GM18520 (cell line): ENCODE data around the gene SYNJ1.
"Not testable (repeated sequence)": the region's sequence is repeated elsewhere in the genome, so short reads cannot be mapped to it uniquely, and the experiment has no call there.

Experiments
- ATAC-seq: cut with Tn5 transposase; IDR thresholded peaks from one replicate; pipeline ENCODE4 v1.9.1; 2021; ENCODE audit not compliant: unreplicated experiment

The SYNJ1 gene

DNA sequence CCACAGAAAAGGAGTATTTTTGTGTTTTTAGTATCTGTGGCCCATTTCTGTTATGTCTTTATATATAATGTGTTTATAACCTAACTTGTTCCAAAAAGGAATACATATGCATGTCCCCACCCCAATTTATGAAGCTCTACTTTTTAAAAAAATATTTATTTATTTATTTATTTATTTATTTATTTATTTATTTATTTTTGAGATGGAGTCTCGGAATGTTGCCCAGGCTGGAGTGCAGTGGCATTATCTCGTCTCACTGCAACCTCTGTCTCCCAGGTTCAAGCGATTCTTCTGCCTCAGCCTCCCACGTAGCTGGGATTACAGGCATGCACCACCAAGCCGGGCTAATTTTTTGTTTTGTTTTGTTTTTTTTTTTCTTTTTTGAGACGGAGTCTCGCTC lies 32.3 kb downstream of the SYNJ1 start:
- ATAC-seq: not testable (repeated sequence)

DNA sequence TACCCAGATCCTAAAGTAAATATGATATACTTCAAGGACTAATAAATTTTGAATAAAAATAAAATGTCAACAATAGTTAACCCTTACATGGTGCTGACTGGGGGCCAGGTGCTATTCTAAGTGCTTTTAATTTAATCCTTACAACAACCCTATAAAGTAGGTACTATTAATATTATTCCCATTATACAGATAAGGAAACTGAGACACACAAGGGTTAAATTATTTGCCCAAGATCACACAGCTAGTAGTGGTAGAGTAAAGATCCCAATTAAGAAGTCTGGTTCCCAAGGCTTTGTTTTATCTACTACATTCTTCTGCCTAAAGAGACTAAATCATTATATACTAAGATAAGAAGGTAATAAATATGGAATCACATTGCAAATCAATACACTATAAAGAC lies 34.2 kb downstream of the SYNJ1 start:
- no peak for ATAC-seq

DNA sequence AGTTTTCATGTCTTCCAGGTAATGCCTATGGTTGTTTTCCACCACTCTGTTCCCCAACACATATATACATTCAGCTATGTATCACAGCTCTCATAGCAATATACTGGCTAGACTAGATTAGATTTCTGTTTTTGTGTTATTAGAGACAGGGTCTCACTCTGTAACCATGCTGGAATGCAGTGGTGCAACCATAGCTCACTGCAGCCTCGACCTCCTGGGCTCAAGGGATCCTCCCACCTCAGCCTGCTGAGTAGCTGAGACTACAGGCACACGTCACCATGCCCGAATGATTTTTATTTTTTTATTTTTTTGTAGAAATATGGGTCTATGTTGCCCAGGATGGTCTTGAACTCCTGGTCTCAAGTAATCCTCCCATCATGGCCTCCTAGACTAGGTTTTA lies 37.7 kb downstream of the SYNJ1 start:
- no peak for ATAC-seq

DNA sequence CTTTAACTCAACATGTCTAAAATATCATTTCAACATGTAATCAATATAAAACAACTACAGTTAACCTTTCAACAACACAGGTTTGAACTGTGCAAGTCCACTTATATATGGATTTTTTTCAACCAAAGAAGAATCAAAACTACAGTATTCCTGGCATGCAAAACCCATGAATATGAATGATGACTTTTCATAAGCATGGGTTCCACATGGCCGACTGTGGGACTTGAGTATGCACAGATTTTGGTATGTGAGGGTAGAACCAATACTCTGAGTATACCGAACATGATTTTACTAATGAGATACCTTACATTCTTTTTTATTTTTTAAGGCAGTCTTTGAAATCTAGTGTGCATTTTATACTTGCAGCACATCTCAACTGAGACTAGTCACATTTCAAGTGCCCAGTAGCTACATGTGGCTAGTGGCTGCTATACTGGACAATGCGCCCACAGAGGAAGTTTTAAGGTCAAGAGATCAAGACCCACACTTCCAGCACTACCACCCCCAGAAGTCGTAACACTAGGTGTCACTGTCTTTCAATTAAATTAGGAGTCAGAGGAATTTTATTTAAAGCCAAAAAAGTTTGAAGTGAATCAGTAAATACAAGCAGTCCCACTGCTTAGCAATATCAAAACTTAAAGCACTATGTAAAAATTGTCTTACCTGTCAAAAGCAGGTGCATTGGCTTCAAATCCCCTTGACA lies 40.0 kb downstream of the SYNJ1 start:
- no peak for ATAC-seq

DNA sequence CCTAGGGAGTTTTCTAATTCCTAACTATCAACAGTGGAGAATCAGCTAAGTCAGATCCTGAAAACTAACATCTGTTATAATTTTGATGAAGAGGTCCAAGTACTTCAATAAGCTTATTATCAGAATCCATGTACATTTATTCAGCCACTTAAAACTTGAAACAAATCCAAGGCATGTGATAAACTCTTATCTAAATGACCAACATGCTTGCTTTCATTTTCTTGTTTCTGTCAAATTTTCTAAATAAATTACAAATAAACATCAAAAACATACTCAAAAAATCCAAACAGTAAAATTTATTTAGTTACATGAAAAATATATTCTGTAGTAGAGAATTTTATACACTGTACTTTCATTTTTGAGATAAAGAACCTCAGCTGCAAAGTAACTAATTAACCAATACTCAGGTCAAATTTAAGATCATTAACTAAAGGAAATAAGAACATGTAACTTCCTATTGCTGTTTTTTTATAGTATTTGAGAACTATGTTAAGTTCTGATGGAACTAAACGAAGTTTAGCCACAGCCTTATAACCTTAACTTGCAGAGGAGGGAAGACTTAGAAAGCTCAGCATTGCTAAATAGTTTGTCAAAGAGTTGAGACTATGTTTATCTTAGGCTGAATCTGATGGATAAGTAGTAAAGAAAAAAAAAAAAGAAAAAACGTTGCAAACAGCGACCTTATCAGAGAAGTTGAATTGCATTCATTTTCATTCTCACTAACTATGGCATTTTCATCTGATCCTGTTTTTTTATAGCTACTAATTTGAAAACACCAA lies 44.9 kb downstream of the SYNJ1 start:
- ATAC-seq: no peak

DNA sequence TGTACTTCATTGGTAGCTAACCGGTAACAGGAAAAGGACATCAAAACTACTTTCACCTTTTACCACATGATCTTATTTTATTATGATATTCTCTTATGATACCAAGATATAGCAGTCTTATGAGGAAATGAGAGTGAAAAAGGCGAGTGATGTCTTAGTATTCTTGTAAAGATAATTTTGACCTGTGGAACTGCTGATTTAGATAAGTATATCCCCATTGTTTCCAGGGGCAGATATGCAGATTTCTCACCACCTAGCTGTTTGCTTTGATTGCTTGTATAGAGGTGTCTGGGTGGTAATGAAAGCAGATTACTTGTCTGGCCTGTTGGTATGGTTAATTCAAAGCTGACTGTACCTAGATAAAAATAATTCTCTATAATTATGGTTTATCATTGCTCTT lies 53.1 kb downstream of the SYNJ1 start:
- ATAC-seq: no peak

DNA sequence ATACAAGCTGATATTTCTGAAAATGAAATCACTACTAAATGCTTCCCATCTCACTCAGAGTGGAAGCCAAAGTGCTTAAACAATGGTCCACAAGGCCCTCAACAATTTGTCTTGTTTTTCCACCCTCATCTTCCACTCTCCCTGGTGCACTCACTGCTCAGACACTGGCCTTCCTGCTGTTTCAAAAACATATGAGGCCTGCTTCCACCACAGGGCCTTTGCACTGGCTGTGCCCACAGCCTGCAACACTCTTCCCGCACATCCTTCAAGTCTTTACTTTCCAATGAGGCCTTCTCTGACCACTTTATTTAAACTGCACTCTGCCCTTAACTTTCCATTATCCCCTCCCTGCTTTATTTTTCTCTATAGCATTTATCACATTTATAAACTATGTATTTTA lies 53.8 kb downstream of the SYNJ1 start:
- ATAC-seq: no peak

DNA sequence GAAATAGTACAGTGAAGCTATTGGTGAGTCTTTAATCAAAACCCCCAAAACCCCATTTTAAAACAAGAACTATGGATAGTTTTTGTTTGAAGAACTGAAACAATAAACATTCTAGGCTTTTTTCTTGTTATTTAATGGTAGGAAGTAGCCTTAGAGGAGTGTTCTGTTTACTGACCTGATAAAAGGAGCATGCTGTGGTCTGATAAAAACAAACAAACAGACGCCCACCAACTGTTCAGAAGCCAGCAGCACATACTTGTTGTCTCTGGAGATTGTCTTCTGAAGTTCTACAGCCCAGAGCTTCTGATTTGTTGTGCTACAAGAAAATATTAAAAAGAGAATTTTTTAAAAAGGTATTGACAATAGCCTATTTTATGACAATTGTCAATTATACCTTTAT lies 61.6 kb downstream of the SYNJ1 start:
- ATAC-seq: no peak

DNA sequence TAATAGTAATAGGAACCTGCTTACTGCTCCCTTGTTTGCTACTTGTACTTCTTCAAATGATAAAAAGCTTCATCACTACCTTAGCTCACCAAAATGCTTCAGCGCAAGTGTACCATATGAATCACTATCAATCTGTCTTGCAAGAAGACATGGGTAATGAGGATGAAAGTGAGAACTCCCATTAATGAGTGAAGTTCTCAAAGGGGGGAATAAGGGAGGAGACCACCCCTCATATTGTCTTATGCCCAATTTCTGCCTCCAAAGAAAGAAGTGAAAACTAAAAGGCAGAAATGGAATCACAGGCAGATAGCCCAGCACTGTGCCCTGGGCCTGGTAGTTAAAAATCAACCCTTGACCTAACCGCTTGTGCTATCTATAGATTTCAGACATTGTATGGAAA lies 63.7 kb downstream of the SYNJ1 start:
- ATAC-seq: not testable (repeated sequence)

DNA sequence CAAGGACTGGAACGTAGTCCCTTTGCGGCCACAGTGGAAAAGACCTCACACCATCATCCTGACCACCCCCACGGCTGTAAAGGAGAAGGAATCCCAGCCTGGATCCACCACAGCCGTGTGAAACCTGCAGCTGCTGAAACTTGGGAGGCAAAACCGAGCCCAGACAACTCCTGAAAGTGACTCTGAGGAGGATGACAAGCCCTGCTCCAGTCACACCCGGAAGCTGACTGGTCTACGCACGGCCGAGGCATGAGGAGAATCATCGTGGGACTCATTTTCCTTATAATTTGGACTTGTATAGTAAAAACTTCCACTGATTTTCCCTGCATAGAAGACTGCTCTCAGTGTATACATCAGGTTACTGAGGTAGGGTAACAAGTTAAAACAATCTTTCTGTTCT lies 65.8 kb downstream of the SYNJ1 start:
- not testable (repeated sequence) for ATAC-seq

DNA sequence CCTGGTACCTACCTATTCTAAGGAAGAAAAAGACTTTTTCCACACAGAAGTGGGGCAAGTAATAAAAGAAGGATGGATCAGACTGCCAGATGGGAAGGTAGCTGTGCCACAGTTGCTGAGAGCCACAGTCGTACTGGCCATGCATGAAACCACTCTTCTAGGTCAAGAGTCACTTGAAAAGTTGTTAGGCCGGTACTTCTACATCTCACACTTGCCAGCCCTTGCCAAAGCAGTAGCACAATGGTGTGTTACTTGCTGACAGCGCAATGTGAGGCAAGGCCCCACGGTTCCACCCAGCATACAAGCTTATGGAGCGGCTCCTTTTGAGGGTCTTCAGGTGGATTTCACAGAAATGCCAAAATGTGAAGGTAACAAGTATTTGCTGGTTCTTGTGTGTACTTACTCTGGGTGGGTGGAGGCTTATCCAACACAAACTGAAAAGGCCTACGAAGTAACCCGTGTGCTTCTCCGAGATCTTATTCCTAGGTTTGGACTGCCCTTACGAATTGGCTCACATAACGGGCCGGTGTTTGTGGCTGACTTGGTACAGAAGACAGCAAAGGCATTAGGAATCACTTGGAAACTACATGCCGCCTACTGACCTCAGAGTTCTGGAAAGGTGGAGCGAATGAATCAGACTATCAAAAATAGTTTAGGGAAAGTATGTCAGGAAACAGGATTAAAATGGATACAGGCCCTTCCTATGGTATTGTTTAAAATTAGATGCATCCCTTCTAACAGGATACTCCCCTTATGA lies 66.6 kb downstream of the SYNJ1 start:
- ATAC-seq: not testable (repeated sequence)

DNA sequence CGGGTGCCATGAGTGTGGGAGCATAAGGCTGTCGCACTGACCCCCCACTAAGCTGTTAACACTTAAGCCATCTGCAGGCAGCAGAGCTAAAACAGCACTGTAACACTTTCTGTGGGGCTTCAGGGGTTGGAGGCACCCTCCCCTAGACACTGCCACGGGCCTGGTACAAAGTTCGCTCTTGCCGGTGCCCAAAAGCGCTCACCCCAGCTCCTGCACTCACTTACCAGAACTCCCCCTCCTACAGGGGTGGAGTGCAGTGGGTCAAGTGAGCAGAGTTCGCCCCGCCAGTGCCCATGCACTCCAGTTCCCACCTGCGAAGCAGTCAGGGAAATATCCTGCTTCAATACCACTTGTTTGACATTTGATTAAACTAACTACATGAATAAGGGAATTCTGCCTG lies 69.3 kb downstream of the SYNJ1 start:
- no peak for ATAC-seq

DNA sequence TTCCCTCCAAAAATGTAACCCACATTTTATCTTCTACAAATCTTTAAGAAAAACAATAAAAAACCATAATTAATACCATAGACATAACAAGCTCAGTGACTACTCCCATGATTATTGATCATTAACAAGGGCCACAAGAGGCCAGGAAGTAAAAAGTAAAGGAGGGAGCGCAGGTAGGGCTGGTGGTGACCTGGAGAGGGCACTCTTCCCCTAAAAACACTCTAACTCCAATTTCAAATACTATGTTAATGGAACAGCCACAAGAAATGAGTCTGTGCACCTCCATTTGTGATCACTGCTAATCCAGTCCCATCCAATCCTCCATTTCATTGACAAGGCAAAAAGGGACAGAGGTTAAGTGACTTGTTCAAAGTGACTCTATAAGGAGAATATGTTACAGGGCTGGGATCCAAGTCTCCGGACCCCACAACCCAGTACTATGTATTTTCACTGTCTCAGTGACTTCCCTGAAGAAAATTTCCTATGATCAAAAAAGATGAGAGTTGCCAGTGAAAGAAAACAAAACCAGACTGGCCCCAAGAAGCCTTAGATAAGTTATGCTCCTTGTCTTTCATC lies 74.4 kb downstream of the SYNJ1 start:
- no peak for ATAC-seq

DNA sequence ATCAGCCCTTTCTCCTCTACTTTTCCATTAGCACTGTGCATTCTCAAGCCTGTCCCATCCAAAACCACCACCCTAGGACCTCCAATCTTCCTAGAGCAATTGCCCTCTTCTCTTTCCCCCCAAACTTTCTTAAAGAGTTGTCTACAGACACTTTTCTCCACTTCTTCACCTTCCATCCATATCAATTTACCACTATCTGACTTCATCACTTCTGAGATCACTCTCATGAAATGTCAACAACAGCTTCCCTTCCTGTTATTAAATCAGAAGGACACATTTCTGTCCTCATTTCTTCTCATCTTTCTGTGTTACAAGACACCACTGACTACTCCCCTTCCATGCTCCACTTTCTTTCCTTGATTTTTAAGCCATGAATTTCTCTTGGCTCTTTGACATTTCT lies 79.6 kb downstream of the SYNJ1 start:
- no peak for ATAC-seq

DNA sequence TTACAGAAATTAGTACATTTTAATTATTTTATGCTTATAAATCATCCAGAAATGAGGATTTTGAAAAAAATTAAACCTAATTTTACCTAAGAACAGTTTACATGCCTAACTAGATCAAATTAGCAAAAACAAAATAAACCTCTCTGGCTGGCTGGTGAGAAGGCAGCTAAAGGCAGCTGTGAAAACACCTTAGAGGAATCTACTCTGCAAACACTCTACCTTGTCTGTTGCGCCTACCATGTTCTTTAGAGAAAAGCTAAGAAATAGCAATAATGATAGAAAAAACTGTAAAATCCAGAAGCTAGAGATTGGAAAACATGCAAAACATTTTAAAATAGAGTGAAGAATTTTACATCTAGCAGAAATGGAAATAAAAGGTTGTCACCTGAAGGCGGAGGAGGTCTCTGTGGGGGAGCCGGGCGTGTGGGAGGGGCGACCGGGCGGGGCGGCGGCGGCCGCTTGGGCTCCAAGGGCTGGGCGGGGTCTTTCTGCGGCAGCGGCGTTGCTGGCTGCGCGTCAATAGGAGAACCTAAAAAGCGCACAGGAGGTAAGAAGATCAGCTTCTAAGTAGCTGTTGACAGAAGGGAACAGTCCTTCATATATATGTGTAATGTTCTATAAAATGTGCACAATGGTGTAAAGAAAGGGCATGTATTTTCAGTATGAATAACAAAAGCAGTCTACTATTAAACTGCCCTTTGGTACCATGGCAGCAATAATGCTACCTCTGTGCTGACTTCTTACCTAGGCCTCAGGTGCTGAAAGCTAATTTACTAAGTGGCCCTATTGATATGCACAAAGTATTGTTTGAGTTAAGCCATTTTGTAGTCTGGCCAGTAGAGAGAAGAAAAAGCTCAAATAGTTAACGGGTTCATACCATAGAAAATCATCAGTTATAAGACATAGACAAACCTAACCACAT lies 82.3 kb downstream of the SYNJ1 start:
- no peak for ATAC-seq

DNA sequence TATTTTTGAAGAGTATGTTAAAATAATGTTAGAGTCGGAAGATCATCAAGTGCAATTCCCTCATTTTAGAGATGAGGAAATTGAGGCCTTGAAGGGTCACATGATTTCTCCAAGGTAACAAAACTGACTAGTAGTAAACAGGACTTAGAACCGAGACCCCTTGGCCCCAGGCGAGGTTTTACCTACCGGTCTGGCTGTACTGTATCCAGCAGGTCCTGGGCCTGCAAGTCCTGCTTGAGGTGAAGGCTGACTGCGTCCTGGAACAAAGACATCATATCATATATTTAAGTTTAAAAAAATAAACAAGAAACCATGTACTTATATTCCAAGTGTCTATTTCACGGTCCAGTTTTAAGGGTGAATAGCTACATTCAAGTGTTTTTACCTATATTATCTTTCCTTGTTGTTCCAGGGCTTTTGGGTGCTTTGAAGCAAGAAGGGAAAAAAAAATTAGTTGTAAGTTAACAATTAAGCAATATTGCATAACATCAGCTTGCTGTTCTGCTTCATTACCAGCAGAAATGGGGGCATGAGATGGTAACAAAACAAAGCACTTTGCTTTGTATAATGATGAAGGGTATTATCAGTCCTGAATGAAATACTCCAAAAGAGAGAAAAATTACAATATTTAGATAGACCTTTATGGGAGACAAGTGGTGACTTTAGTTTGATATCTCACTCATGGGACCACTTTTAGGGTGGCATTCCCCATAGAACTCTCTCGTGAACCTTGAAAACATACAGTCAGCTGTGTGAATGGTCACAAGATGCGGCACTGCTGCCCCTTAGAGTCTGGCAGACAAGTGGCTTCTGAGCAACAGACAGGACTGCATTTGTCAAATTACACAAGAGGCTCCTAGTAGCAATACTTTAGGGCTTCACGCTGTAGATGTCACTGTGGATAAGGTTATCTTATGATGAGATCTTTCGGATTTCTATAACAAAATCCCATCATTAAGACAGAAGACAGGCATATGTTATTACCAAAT lies 85.8 kb downstream of the SYNJ1 start:
- ATAC-seq: no peak

DNA sequence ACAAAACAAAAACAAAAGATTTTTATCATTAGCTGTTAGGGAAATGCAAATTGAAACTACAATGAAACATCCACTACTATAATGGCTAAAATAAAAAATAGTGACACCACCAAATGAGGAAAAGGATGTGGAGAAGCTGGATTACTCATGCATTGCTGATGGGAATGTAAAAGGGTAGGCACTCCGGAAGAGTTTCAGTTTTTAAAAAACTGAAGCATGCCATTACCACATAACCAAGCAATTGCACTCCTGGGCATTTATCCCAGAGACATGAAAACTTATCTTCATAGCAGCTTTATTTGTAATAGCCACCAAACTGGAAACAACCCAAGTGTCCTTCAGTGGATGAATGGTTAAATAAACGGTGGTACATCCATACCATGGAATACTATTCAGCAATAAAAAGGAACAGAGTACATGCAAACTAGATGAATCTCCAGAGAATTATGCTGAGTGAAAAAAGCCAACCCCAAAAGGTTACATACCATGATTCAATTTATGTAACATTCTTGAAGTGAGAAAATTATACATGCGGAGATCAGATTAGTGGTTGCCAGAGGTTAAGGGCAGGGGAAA lies 101.1 kb downstream of the SYNJ1 start:
- no peak for ATAC-seq

DNA sequence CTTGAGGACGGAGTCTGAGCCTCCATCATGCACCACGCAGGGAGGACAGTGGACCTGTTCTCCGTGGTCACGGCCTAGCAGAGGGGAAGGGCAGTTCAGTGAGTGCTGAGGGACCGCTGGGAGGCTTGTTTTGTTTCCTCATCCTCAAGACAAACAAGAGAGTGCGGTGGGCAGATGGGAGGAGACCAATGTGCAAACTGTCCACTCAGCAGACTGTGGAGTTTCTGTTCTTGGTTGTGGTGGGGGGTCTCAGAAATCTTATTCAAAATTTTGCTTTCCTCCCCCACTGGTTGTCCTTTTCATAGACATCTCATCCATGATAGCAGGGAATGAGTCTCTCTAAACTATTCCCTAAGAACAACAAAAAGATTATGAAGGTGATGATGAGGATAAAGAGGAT lies 109.6 kb downstream of the SYNJ1 start:
- not testable (repeated sequence) for ATAC-seq

DNA sequence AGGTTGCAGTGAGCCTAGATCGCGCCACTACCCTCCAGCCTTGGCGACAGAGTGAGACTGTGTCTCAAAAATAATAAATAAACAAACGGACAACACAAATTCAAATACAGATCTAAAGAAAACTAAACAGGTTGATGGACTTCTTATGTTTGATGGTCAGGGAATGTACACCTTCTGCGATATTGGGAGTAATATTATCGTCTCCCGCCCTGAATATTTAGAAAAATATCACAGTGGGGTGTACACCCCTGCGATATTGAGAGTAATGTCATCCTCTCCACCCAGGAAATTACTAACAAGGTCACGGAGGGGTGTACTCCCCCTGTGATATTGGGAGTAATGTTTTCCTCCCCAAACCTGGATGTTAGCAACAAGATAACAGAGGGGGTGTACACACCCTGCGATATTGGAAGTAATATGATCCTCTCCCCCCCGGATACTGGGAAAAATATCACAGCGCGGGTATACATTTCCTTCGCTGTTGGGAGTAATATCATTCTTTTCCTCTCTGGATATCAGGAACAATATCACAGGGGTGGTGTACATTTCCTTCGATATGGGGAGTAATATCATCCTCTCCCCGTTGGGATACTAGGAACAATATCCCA lies 114.3 kb downstream of the SYNJ1 start:
- no peak for ATAC-seq
